Ishikawa (cell line): ENCODE data around the gene SLC25A30.

Experiments used
- CEBPB ChIP-seq: IDR thresholded peaks from 2 replicates; pipeline ENCODE4 v1.6.1; 2012
- CREB1 ChIP-seq: IDR thresholded peaks from 2 replicates; pipeline ENCODE4 v1.6.1; 2012; ENCODE audit warnings: low read depth
- EGR1 ChIP-seq: IDR thresholded peaks from 2 replicates; pipeline ENCODE4 v1.6.1; 2012
- EP300 ChIP-seq: IDR thresholded peaks from 2 replicates; pipeline ENCODE4 v1.6.1; 2012; ENCODE audit warnings: borderline replicate concordance
- FOXM1 ChIP-seq: IDR thresholded peaks from 2 replicates; pipeline ENCODE4 v1.6.1; 2012; ENCODE audit warnings: low read depth, borderline replicate concordance
- NFIC ChIP-seq: IDR thresholded peaks from 2 replicates; pipeline ENCODE4 v1.6.1; 2012
- RAD21 ChIP-seq: IDR thresholded peaks from 2 replicates; pipeline ENCODE4 v1.6.1; 2012; ENCODE audit warnings: low read depth
- TAF1 ChIP-seq: IDR thresholded peaks from 2 replicates; pipeline ENCODE4 v1.6.1; 2012; ENCODE audit warnings: low read depth, mild to moderate bottlenecking
- TCF12 ChIP-seq: IDR thresholded peaks from 2 replicates; pipeline ENCODE4 v1.6.1; 2012; ENCODE audit warnings: low read depth
- TEAD4 ChIP-seq: IDR thresholded peaks from 2 replicates; pipeline ENCODE4 v1.6.1; 2012
- YY1 ChIP-seq: IDR thresholded peaks from 2 replicates; pipeline ENCODE4 v1.6.1; 2012; ENCODE audit warnings: low read depth
- ZBTB7A ChIP-seq: IDR thresholded peaks from 2 replicates; pipeline ENCODE4 v1.6.1; 2012; ENCODE audit warnings: low read depth
- TF ChIP-seq, protein P1 (sequence below): IDR thresholded peaks from 2 replicates; pipeline ENCODE4 v1.6.1; 2012; ENCODE audit warnings: low read depth, mild to moderate bottlenecking
- TF ChIP-seq, protein P2 (sequence below): IDR thresholded peaks from 2 replicates; pipeline ENCODE4 v1.6.1; 2012
- TF ChIP-seq, protein P3 (sequence below): IDR thresholded peaks from 2 replicates; pipeline ENCODE4 v1.6.1; 2012

Gene SLC25A30, protein sequence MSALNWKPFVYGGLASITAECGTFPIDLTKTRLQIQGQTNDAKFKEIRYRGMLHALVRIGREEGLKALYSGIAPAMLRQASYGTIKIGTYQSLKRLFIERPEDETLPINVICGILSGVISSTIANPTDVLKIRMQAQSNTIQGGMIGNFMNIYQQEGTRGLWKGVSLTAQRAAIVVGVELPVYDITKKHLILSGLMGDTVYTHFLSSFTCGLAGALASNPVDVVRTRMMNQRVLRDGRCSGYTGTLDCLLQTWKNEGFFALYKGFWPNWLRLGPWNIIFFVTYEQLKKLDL

DNA sequence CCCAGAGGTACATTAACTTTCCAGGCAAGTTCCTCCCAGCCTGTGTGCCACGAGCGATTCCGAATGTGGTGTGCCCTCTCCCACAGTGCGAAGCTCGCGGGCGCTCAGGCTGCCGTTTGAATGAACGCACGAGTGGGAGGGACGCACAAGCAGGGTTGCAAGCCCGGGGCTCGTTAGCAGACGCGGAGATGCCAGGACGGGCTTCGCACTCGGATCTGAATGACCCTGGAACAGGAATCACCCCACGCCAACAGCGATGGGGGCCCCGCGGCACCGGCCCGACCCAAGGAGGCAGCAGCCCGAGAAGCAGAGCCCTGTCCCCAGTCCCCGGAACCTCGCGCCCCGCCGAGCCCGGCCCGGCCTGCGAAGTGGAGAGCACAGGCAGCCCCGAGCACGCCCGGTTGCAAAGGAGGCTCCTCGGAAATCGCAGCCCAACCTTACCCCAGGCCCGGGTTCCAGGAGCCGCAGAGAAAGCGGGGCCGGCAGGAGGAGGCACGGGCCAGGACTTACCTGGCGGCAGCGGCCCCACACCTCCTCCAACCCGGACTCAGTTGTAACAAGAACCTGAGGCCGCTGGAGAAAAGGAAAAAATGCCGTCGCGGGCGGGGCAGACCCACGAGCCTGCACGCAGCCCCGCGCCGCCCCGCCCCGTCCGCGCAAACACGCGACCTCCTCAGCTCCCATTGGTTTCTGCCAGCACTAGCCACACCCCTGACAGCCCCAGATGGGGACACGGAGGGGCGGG, at the start of gene SLC25A30:
Gene SLC25A30, minus strand, starts transcription at position 584 of the 745 bp plus-strand sequence. CDS start 6,948 bp downstream, outside the sequence.
- TF ChIP-seq NFIC (0 out of 2 replicates have a peak, but pooled peaks have one; percentile 9), CEBPB (no peak), YY1 (0 out of 2 replicates have a peak, but pooled peaks have one; percentile 17), TCF12 (peak; percentile 22; the same call in 1 of the 2 replicates), EP300 (no peak), TEAD4 (peak; percentile 40; the same call in 1 of the 2 replicates), FOXM1 (no peak), TAF1 (peak; percentile 89), EGR1 (no peak), CREB1 (no peak), RAD21 (no peak)
- TF ChIP-seq, protein P1, sequence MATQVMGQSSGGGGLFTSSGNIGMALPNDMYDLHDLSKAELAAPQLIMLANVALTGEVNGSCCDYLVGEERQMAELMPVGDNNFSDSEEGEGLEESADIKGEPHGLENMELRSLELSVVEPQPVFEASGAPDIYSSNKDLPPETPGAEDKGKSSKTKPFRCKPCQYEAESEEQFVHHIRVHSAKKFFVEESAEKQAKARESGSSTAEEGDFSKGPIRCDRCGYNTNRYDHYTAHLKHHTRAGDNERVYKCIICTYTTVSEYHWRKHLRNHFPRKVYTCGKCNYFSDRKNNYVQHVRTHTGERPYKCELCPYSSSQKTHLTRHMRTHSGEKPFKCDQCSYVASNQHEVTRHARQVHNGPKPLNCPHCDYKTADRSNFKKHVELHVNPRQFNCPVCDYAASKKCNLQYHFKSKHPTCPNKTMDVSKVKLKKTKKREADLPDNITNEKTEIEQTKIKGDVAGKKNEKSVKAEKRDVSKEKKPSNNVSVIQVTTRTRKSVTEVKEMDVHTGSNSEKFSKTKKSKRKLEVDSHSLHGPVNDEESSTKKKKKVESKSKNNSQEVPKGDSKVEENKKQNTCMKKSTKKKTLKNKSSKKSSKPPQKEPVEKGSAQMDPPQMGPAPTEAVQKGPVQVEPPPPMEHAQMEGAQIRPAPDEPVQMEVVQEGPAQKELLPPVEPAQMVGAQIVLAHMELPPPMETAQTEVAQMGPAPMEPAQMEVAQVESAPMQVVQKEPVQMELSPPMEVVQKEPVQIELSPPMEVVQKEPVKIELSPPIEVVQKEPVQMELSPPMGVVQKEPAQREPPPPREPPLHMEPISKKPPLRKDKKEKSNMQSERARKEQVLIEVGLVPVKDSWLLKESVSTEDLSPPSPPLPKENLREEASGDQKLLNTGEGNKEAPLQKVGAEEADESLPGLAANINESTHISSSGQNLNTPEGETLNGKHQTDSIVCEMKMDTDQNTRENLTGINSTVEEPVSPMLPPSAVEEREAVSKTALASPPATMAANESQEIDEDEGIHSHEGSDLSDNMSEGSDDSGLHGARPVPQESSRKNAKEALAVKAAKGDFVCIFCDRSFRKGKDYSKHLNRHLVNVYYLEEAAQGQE: no peak
- TF ChIP-seq, protein P2, sequence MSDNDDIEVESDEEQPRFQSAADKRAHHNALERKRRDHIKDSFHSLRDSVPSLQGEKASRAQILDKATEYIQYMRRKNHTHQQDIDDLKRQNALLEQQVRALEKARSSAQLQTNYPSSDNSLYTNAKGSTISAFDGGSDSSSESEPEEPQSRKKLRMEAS: peak; percentile 57
- TF ChIP-seq, protein P3, sequence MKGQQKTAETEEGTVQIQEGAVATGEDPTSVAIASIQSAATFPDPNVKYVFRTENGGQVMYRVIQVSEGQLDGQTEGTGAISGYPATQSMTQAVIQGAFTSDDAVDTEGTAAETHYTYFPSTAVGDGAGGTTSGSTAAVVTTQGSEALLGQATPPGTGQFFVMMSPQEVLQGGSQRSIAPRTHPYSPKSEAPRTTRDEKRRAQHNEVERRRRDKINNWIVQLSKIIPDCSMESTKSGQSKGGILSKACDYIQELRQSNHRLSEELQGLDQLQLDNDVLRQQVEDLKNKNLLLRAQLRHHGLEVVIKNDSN: peak; percentile 35; the same call in 1 of the 2 replicates

DNA sequence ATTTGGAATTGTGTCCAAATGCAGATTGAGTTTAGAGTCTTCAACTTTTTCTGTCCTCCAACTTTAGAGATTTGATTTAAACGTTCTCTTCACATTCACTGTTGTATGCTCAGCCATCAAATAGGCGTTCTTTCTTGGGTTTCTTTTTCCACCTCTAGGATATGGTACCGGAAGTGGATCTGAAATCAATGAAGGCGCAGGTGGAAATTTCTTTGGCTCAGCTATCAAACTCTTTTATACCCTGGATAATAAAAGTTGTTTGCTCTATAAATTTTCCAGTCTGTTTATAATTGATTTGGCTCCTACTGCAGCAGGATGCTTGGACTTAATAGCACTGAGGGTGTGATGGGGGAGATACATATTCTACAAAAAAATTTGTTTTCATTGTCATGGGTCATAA, 48.2 kb upstream of the SLC25A30 start:
- TF ChIP-seq TAF1 (no peak), CREB1 (no peak), TCF12 (no peak), CEBPB (no peak), EP300 (no peak), ZBTB7A (no peak), RAD21 (no peak), TEAD4 (no peak), NFIC (no peak)
- TF ChIP-seq, protein P1: no peak

DNA sequence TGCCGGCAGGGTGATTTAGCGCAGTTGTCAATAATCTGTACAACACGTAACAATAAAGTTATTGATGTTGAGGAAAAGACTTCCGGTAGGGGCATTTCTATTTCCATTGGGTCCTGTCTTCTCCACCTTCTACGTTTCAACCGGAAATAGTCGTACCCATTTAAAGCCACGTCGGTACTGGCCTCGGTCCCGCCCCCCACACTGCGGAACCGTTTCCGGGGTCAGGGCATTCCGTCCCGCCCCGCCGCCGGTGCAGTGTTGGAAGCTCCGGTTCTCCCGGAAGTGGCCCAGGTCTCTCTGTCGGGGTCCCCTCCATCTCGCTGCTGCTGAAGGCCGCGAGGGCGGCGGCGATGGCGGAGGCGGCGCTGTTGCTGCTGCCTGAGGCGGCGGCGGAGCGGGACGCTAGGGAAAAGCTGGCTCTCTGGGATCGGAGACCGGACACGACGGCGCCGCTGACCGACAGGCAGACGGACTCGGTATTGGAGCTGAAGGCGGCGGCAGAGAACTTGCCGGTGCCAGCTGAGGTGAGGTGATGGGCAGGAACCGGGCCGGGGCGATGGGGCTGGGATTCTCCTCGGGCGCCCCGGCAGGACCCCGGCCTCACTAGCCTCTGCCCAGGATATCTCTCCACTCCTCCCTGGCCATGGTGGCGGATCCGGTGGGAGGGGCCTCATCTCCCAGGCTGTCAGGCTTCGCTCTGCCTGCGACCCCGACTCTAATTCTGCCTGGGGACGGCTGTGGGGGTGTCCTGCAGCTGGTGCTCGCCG, 46.7 kb upstream of the SLC25A30 start, which contains the start of gene COG3:
Gene COG3, plus strand, starts transcription at position 253 of the 767 bp plus-strand sequence. Its CDS starts 98 bp downstream, at position 351.
- TF ChIP-seq TAF1 (peak; percentile 90), FOXM1 (no peak), TCF12 (peak; percentile 59; the same call in 1 of the 2 replicates), ZBTB7A (no peak; the same call in 1 of the 2 replicates), CREB1 (peak; percentile 69), YY1 (peak; percentile 55), EGR1 (no peak; the same call in 1 of the 2 replicates), RAD21 (no peak), EP300 (peak; percentile 50; the same call in 1 of the 2 replicates), TEAD4 (peak; percentile 51; the same call in 1 of the 2 replicates), CEBPB (no peak), NFIC (peak; percentile 5; the same call in 1 of the 2 replicates)
- TF ChIP-seq, protein P2: peak; percentile 23; the same call in 1 of the 2 replicates
- TF ChIP-seq, protein P3: no peak
- TF ChIP-seq, protein P1: no peak
